H9 (cell line): Measurements from ENCODE around the gene STK11. TPM values are rescaled to one million over a fixed set of nuclear protein-coding genes. Genes with fewer than 3 reads are reported as not detected.
A peak's percentile ranks its signal among the peaks of the same experiment; 100 is the strongest.

Experiments used
- DNase-seq: peaks from one replicate; pipeline ENCODE4 v3.0.0-alpha.2; 2017
- H2AFZ ChIP-seq: one replicate; pipeline ENCODE4 v1.6.1; 2013; ENCODE audit warnings: mild to moderate bottlenecking, low read length, control low read depth, moderate library complexity
- H2AK5ac ChIP-seq: 2 replicates; pipeline ENCODE4 v1.6.1; 2013; ENCODE audit warnings: low read length, control low read depth, mixed read lengths; ENCODE audit not compliant: insufficient read length
- H2BK120ac ChIP-seq: one replicate; pipeline ENCODE4 v1.6.1; 2013; ENCODE audit warnings: low read depth, mild to moderate bottlenecking, low read length, control low read depth, inconsistent platforms; ENCODE audit not compliant: poor library complexity, severe bottlenecking
- H2BK12ac ChIP-seq: 2 replicates; pipeline ENCODE4 v1.6.1; 2013; ENCODE audit warnings: low read length, control low read depth, mixed read lengths, low read depth; ENCODE audit not compliant: insufficient read length
- H2BK15ac ChIP-seq: 2 replicates; pipeline ENCODE4 v1.6.1; 2013; ENCODE audit warnings: low read depth, low read length, control low read depth
- H2BK20ac ChIP-seq: one replicate; pipeline ENCODE4 v1.6.1; 2013; ENCODE audit warnings: low read depth, mild to moderate bottlenecking, low read length, control low read depth, inconsistent platforms; ENCODE audit not compliant: poor library complexity, severe bottlenecking
- H2BK5ac ChIP-seq: 2 replicates; pipeline ENCODE4 v1.6.1; 2013; ENCODE audit warnings: low read length, control low read depth, mixed read lengths; ENCODE audit not compliant: insufficient read length
- H3K14ac ChIP-seq: 2 replicates; pipeline ENCODE4 v1.6.1; 2013; ENCODE audit warnings: low read length, control low read depth; ENCODE audit not compliant: insufficient read depth
- H3K18ac ChIP-seq: 2 replicates; pipeline ENCODE4 v1.6.1; 2013; ENCODE audit warnings: low read depth, mild to moderate bottlenecking, mixed read lengths, low read length, control low read depth; ENCODE audit not compliant: insufficient read length
- H3K23ac ChIP-seq: 2 replicates; pipeline ENCODE4 v1.6.1; 2013; ENCODE audit warnings: low read length, control low read depth, mixed read lengths, low read depth; ENCODE audit not compliant: insufficient read length
- H3K23me2 ChIP-seq: 2 replicates; pipeline ENCODE4 v1.6.1; 2013; ENCODE audit warnings: low read depth, mild to moderate bottlenecking, mixed read lengths, low read length, control low read depth; ENCODE audit not compliant: insufficient read length, poor library complexity, severe bottlenecking
- H3K27ac ChIP-seq: 2 replicates; pipeline ENCODE4 v1.5.1; 2013; ENCODE audit warnings: low read length, control low read depth, mixed read lengths, low read depth; ENCODE audit not compliant: insufficient read length
- H3K27me3 ChIP-seq: 2 replicates; pipeline ENCODE4 v1.6.1; 2013; ENCODE audit warnings: low read length, control low read depth, inconsistent platforms; ENCODE audit not compliant: insufficient read depth
- H3K4ac ChIP-seq: 2 replicates; pipeline ENCODE4 v1.6.1; 2013; ENCODE audit warnings: low read depth, mild to moderate bottlenecking, control low read depth, inconsistent platforms, low read length, moderate library complexity
- H3K4me1 ChIP-seq: 2 replicates; pipeline ENCODE4 v1.6.1; 2013; ENCODE audit warnings: low read length, control low read depth, inconsistent platforms; ENCODE audit not compliant: insufficient read depth
- H3K4me2 ChIP-seq: 2 replicates; pipeline ENCODE4 v1.6.1; 2013; ENCODE audit warnings: low read length, control low read depth, mixed read lengths; ENCODE audit not compliant: insufficient read length, insufficient read depth
- H3K56ac ChIP-seq: 2 replicates; pipeline ENCODE4 v1.6.1; 2013; ENCODE audit warnings: low read depth, mild to moderate bottlenecking, mixed read lengths, low read length, control low read depth; ENCODE audit not compliant: insufficient read length
- H3K79me1 ChIP-seq: 2 replicates; pipeline ENCODE4 v1.6.1; 2013; ENCODE audit warnings: low read depth, mild to moderate bottlenecking, moderate library complexity, low read length, control low read depth, inconsistent platforms; ENCODE audit not compliant: insufficient read depth, poor library complexity, severe bottlenecking
- H3K79me2 ChIP-seq: 2 replicates; pipeline ENCODE4 v1.6.1; 2013; ENCODE audit warnings: low read length, control low read depth, inconsistent platforms; ENCODE audit not compliant: insufficient read depth
- H3K9ac ChIP-seq: 2 replicates; pipeline ENCODE4 v1.6.1; 2013; ENCODE audit warnings: low read length, control low read depth, mixed read lengths; ENCODE audit not compliant: insufficient read length; ENCODE audit errors: extremely low read depth
- H3K9me3 ChIP-seq: one replicate; pipeline ENCODE4 v1.6.1; 2013; ENCODE audit warnings: low read depth, low read length, inconsistent platforms; ENCODE audit not compliant: control insufficient read depth
- H3T11ph ChIP-seq: one replicate; pipeline ENCODE4 v1.6.1; 2013; ENCODE audit warnings: mild to moderate bottlenecking, low read length, control low read depth, inconsistent platforms
- H4K20me1 ChIP-seq: one replicate; pipeline ENCODE4 v1.6.1; 2013; ENCODE audit not compliant: control insufficient read depth, insufficient read length, insufficient read depth
- H4K5ac ChIP-seq: 2 replicates; pipeline ENCODE4 v1.6.1; 2013; ENCODE audit warnings: low read depth, mild to moderate bottlenecking, mixed read lengths, low read length, control low read depth; ENCODE audit not compliant: insufficient read length
- H4K8ac ChIP-seq: replicated peaks from 2 replicates; pipeline ENCODE4 v1.6.1; 2013; ENCODE audit warnings: low read length, control low read depth, mixed read lengths, low read depth; ENCODE audit not compliant: insufficient read length
- H4K91ac ChIP-seq: 2 replicates; pipeline ENCODE4 v1.6.1; 2013; ENCODE audit warnings: low read depth, mild to moderate bottlenecking, moderate library complexity, mixed read lengths, low read length, control low read depth; ENCODE audit not compliant: insufficient read length
- H3K27ac Mint-ChIP-seq, 3 experiments: 2 replicates in 2 of 3; 3 replicates in 1 of 3; pipeline ENCODE4 v1.8.0; 2020 to 2021; ENCODE audit warnings: mixed read lengths in 3 of 3, mild to moderate bottlenecking in 1 of 3, moderate library complexity in 1 of 3
- H3K27me3 Mint-ChIP-seq: 2 replicates; pipeline ENCODE4 v1.8.0; 2021; ENCODE audit warnings: low read depth, mild to moderate bottlenecking, moderate library complexity, mixed read lengths
- H3K36me3 Mint-ChIP-seq, 3 experiments: 2 replicates in 2 of 3; 3 replicates in 1 of 3; pipeline ENCODE4 v1.8.0; 2020 to 2021; ENCODE audit warnings: low read depth in 3 of 3, mixed read lengths in 3 of 3; ENCODE audit not compliant: insufficient read depth in 1 of 3
- H3K4me1 Mint-ChIP-seq, 2 experiments: 2 replicates each; pipeline ENCODE4 v1.8.0; 2020; ENCODE audit warnings: mixed read lengths in 2 of 2
- H3K4me3 Mint-ChIP-seq, 2 experiments: 2 replicates in 1 of 2; 3 replicates in 1 of 2; pipeline ENCODE4 v1.8.0; 2020 to 2021; ENCODE audit warnings: mild to moderate bottlenecking in 2 of 2, mixed read lengths in 2 of 2, moderate library complexity in 1 of 2
- H3K9me3 Mint-ChIP-seq, 2 experiments: 2 replicates in 1 of 2; 3 replicates in 1 of 2; pipeline ENCODE4 v1.8.0; 2020; ENCODE audit warnings: mild to moderate bottlenecking in 2 of 2, mixed read lengths in 2 of 2, moderate library complexity in 1 of 2
- CTCF ChIP-seq: fragments of 200-600 bp; sonication (generic); conservative IDR thresholded peaks from 3 replicates; pipeline ENCODE4 v1.8.0; 2021; ENCODE audit warnings: antibody characterized with exemption, mild to moderate bottlenecking
- WGBS: extraction: QIAGEN DNeasy Blood & Tissue Kit; methylation state at CpG from one replicate; pipeline ENCODE4 v1.1.7; 2013; ENCODE audit warnings: missing lambda C conversion rate, low lambda C conversion rate, mixed read lengths; ENCODE audit not compliant: insufficient read length; ENCODE audit errors: extremely low coverage; 5-methylcytosine and 5-hydroxymethylcytosine counted together
- total RNA-seq: library from RNA; stranded (reverse); gene quantifications from 2 replicates; pipeline ENCODE4 v1.2.1, GENCODE V29; 2021

The STK11 gene
- total RNA-seq, 1 experiment from 2014 or later, result 74.3 TPM

DNA sequence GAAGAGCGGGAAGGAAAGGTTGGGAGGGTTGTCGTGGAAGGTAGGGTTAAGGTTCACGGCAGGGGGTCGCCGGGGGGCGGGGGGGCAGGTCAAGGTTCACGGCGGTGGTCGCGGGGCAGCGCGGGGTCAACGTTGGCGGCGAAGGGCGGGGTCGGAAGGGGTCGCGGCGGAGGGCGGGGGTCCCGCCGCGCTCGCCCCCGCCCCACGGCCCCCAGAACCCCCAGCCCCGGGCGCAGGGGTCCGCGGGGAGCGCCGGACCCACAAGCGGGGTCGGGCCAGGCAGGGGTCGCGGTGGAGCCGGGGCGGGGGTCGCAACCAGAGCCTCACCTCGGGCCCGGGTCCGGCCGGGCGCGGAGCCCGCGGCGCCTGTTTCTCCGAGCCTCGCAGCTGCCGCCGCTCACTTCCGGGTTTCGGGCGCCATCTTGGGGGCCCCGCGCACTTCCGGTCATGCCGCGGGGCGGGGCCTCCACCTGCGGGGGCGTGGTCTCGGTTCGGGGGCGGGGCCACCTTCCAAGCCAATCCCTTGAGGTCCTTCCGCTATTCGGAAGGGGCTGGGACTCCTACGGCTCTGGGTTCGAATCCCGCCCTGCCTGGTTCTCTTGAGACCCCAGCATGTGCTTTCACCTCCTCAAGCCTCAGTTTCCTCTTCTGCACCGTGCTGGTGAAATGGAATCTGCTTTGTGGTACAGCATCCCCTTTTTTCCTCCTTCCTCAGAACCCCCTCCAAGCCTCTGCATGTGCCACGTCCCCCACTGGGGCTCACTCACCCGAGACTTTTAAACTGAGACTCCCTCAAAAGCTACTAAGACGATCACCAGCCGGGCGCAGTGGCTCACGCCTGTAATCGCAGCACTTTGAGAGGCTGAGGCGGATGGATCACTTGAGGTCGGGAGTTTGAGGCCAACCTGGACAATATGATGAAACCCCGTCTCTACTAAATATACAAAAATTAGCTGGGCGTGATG lies 31.5 kb upstream of the STK11 start, which contains the start of gene SBNO2:
SBNO2 (minus strand) TSS at position 424 of the 965 bp plus-strand sequence. CDS start 19,992 bp downstream, outside the sequence.
- Histone ChIP-seq H3K9me3 (no peaks in the 10 kb centered on the region), H4K20me1 (peaks cover 5% of the 10 kb centered on the region), H3K79me1 (no peaks in the 10 kb centered on the region), H4K91ac (no peak within 1 kb of the TSS), H3K4me1 (no peaks in the 10 kb centered on the region), H3K14ac (peak within 1 kb of the TSS; percentile 11; the same call in 1 of the 2 replicates), H2AFZ (no peak within 1 kb of the TSS), H2BK12ac (no peak within 1 kb of the TSS), H3K9ac (peak within 1 kb of the TSS; percentile 52), H3K18ac (no peak within 1 kb of the TSS), H3K79me2 (peaks cover 12% of the 10 kb centered on the region; the same call in 1 of the 2 replicates), H3K27me3 (no peaks in the 10 kb centered on the region), H3K56ac (no peak within 1 kb of the TSS), H2BK20ac (no peak within 1 kb of the TSS), H3K23ac (no peak within 1 kb of the TSS), H4K8ac (no peak within 1 kb of the TSS), H2BK5ac (no peak within 1 kb of the TSS), H2BK15ac (no peak within 1 kb of the TSS), H3T11ph (no peak within 1 kb of the TSS), H3K23me2 (peaks cover 8% of the 10 kb centered on the region), H3K27ac (no peak within 1 kb of the TSS), H4K5ac (no peak within 1 kb of the TSS), H3K4ac (no peak within 1 kb of the TSS), H3K4me2 (peak within 1 kb of the TSS; percentile 64), H2BK120ac (no peak within 1 kb of the TSS), H2AK5ac (no peak within 1 kb of the TSS)
- no peaks in the 10 kb centered on the region for H3K9me3 Mint-ChIP-seq
- peaks cover 0 to 8% (median 7%) of the 10 kb centered on the region in 3 experiments for H3K36me3 Mint-ChIP-seq
- H3K27me3 Mint-ChIP-seq, result no peaks in the 10 kb centered on the region
- peak within 1 kb of the TSS; percentile 91 to 96 for H3K4me3 Mint-ChIP-seq
- peak; percentile 91 for DNase-seq
- peaks cover 21 to 28% of the 10 kb centered on the region in 2 experiments for H3K4me1 Mint-ChIP-seq
- peak within 1 kb of the TSS; percentile 77 to 95 (median 84); a peak in 5 of 7 replicates for H3K27ac Mint-ChIP-seq
- TF ChIP-seq CTCF, result no peak
- no CpG with 5 or more reads among the region's 84 CpGs for WGBS
